Measurements from ENCODE around the gene HAUS3.

HAUS3 gene, protein sequence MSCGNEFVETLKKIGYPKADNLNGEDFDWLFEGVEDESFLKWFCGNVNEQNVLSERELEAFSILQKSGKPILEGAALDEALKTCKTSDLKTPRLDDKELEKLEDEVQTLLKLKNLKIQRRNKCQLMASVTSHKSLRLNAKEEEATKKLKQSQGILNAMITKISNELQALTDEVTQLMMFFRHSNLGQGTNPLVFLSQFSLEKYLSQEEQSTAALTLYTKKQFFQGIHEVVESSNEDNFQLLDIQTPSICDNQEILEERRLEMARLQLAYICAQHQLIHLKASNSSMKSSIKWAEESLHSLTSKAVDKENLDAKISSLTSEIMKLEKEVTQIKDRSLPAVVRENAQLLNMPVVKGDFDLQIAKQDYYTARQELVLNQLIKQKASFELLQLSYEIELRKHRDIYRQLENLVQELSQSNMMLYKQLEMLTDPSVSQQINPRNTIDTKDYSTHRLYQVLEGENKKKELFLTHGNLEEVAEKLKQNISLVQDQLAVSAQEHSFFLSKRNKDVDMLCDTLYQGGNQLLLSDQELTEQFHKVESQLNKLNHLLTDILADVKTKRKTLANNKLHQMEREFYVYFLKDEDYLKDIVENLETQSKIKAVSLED

DNA sequence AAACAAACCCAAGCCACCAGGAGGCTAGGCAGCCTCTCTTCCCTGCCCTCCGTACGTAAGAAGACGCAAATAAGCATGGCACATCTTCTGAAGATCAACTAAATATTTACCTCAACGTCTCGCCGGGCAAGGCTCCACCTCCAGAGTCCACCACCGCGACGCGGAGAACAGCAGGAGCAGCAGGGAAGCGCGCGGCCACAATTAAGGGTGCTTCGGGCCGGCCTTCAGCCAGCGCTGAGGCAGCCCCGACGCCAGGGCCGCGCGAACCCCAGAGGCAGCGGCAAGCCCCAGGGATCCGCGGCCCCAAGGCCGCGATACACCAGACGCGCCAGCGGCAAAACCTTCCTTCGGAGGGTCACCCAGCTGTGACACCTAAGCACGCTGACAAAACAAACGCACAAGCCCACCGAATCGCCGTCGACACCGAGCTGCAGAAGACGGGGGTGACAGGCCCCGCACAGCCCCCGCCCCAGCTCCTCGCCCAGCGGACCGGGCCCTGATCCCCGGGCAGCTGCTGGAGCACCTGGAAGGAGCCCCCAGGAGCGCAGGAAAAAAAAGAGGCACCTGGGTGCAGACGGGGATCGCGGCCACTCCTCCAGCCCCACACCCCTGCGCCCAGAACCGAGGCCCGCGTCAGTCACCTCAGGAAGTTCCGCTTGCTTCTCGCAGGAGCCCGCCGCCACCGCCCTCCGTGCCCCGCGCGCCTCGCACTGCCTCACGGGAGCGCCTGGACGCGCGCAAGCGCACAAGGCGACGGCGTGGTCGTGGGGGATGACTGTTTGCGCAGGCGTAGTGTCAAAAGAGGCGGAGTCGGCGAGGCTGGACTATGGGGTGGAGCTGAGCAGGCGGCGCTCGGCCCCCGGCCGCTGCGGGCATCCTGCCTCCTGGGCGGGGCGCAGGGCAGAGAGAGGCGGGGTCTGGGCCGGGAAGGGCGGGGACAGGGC is at the start of gene HAUS3, which contains the start of gene POLN:
TSS of gene HAUS3 (minus strand) at position 712 of the 944 bp plus-strand sequence. CDS start 1,175 bp downstream, outside the sequence.
TSS of gene POLN (minus strand) at position 712 of the 944 bp plus-strand sequence. CDS start 12,890 bp downstream, outside the sequence.
- FAIRE-seq = no peak

DNA sequence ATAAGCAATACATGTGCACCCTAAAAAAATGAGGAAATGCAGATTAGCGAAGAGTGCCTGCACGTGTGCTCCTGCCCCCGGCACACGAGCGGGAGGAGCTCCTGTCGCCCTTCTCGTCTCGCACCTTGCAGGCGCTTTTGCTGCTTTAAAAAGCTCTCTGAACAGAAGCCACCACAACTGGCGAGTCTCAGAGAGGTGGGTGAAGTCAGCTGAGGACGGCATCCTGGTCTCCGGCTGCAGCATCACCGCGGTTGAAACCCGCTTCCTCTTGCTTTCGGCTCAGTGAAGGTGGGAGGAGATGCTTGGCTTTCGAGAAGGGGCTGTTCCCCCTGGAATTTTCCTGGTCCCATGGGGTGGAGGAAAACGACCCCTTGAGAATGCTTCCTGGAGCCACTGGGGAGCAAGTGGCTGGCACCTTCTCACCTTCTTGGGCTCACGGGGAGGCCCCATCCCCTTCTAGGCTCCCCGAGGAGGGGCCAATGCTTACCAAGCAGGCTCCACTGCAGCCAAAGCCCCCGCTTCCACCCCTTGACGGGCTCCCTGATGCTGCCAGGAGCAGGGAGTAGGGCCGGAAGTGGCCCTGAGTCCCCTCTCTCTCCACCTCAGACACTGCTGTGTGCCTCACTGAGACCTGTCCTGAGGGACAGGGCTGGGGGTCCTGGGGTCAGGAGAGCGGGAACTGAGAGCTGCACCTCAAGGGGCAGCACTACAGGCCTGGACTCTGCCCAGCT is 49.2 kb upstream of the HAUS3 start:
- no peak for FAIRE-seq

DNA sequence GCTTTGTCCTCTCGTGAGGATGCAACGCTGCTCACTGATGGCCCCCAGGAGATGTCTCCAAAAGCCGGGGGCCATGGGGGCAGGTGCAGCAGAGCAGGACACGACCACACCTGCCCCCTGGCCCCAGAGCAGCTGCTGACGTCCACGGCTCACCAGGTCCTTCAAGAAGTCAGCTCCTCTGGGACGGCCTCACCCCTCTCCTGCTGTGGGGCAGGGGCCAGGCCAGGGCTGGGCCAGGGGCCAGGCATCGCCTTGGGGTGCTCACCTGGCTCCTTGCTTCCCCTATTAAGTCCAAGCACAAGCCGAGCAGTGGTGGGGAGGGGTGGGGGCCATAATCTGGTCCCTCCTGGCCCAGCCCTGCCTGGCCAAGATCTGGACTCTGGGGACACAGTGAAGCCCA is 48.6 kb upstream of the HAUS3 start:
- no peak for FAIRE-seq

DNA sequence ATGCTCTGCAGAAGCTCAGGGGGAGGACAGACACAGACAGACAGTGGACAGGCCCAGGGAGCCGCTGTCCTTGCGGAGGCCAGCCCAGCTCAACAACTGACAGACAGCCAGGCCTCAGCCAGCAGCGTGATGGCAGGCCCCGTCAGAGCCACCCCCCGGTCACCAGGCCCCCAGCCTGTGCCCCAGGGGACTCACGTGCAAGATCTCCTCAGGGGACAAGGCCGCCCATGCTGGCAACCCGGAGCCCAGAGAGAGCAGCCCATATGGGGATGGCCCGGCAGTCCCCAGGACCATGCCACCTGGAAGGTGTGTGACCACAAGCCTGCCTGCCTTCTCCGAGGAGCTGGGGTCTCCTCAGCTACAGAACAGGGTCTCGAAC is 48.0 kb upstream of the HAUS3 start:
- no peak for FAIRE-seq

DNA sequence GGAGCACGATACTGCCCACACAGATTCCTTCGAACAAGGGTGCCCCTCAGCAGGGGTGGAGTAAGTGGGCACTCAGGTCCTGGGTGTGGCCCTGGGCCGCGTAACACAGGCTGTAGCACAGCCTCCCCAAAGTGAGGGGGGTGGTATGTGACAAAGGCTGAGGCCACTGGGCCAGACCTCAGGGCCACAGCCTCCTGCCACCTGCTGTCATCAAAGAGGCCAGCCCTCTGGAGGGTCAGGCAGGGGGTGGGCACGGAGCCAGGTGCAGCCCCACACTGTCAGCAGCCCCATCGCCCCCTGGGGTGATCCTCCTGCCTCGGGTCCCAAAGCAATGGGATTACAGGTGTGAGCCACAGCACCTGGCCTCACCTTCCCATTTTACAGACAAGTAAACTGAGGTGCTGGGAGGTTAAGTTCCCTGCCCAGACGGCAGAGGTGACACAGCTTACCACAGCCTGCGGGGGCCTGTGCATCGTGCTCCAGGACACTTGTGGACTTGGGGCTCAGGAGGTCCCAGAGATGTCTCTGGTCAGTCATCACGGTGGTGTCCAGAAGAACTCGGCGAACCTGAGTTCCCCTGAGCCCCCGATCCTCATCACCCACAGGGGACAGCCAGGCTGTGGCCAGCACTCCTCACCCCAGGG is 47.5 kb upstream of the HAUS3 start:
- no peak for FAIRE-seq

DNA sequence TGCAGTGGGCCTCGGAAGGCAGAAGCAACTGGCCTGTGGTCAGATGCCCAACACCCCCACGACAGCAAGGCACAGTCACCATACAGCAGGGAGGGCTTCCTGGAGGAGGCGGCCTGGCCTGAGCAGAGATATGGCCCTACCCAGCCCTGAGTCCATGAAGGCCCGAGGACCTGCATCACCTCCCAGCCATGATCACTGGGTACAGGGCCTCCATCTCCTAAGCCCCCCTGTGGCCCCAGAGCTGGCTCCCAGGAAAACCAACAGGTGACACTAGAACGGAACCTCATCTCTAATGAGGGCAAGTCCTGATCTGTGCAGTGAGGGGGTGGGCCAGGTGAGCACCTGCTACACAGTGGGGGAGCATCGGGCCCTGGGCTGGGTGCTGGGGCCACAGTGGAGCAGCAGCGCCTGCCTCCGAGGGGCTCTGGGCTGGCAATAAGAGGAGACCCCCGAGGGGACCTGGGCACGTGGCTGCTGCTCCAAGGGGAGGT is 46.2 kb upstream of the HAUS3 start:
- no peak for FAIRE-seq

DNA sequence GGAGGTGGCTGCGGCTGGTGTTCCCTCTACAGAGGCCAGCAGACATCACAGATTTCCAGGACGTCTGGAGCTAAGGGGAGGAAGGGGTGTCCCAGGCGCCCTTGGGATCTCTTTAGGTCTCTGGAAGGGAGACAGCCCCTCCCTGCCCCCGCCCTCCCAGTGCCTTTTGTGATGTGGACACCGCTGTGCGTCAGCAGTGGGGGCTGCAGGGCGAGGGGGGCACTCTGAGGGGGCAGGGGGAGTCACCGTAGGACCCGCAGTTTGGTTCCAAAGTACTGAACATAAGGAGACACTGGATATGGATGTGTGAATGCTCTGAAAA is 45.6 kb upstream of the HAUS3 start:
- no peak for FAIRE-seq

DNA sequence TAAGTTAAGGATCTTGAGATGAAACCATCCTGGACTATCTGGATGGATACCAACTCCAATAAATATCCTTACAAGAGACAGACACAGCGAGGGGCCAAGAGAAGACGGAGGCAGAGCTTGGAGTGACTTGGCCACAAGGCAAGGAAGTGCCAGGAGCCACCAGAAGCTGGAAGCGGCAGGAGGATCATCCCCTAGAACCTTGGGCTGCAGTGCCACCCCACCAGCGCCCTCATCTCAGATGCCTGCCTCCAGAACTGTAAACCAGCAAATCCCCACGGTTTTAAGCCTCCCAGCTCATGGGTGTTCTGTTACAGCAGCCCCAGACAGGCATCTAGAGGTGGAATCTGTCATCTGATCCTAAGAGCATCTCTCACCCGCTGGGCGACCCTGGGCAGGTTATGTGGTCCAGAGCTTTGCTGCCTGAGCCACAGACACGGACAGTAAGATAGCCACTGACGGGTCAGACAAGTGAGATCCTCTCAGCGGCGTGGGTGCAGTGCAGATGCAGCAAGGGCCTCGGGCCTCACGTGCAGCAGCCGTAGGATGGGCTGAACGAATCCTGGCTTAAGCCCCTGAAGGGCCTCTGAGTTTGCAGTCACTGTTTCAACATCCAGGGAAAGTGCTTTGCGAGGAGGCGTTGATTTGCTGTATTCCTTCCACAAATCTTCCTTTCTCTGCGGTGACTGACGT is 45.1 kb upstream of the HAUS3 start:
- no peak for FAIRE-seq

DNA sequence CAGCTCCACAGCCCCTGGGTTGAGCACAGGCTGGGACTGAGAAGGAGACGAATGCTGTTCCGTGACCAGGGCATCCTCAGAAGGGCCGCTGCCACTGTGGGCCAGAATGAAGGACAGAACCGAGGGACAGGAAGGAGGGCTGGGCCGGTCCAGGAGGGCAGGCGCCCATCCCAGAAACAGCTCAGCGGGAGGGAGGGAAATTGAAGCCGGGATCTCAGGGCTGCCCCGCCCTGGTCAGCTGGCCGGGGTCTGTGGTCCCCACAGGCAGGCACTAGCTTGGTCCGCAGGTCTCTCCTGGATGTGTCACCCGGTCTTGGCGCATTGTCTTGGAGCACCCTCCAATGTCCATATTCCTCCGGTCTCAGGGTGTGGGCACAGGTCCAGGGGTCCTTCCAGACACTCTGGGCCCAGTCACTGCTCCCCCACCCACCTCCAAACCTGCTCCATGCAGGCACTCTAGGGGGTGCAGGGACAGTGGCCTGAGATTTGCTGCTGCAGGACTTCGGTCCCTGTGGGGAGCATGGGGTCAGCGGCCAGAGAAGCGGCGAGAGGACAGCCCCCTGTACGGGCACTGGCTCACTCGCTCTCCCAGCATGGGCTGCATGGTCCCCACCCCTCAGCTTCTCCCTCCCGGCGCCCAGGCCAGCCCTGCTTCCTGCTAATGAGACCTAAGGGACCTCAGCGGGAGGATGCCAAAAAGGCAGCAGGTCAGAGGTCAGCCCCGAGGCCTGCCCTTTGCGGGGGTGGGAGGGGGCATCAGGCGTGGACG is 43.9 kb upstream of the HAUS3 start:
- no peak for FAIRE-seq

DNA sequence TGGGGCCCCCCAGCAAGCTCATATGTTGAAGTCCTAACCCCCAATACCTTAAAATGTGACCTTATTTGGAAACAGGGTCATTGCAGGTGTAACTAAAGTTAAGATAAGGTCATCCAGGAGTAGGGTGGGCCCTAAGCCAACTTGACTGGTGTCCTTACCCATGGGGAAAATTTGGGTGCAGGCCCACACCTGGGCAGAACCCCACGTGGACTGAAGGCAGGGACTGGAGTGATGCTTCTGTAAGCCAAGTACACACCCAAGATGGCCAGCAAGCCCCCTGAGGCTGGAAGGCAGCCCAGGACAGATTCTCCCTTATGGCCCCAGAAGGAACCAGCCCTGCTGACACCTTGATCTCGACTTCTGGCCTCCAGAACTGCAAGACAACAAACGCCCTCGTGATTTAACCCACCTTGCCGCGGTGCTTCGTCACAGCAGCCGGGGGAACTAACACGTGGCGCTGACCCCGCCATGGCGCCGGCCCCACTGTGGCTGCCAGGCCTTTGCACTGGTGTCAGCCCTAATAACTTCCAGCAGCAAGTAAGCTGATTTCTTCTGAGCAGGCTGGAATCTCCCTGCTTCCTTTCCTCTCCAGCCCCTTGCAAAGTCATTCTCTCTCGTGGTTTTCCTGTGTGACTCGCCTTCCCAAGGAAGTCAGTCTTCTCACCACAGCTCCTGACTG is 43.2 kb upstream of the HAUS3 start:
- no peak for FAIRE-seq

DNA sequence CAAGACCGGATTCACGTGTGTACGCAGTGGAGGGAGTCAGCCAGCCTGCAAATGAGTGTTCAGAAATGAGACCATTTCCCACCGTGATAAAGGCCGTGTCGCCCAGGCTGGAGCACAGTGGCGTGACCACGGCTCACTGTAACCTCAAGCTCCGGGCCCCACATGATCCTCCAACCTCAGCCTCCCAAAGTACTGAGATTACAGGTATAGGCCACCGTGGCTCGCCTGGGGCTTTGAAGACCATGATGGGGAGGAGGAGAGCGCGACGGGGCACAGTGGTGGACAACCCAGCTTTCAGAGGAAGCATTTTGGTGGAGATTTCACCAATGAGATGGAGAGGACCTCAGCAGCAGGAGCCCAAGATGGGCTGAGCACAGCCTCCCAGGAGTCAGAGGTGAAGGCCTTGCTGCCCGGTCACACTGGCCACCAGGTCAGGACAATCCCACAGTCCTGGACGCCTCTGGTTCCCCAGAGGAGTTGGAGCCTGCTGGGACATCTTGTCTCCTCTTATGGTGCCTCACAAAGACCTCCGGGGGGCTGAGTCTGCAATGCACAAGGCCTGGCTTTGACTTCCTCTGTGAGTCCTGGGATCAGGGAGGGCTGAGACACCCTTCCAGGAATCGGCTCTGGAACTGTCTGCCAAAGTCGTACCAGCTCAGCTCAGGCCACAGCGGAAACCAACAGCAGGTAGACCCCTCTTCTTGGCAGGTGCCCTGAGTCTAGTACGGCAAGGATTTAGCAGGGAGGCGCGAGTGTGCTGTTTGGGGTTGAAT is 42.4 kb upstream of the HAUS3 start:
- FAIRE-seq = no peak

DNA sequence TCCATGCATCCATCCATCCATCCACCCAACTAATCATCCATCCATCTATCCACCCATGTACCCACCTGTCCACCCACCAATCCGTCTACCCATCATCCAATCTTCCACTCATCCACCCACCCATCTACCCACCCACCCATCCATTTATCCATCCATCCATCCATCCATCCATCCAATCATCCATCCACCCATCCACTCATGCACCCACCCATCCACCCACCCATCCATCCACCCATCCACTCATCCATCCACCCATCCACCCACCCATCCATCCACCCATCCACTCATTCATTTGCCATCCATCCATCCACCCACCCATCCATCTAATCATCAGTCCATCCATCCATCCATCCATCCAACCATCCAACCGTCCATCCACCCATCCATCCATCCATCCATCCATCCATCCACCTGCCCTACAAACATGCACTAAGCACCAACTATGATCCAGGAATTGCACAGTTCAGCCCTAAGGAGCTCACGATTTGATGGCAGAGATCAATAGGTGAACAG is 41.3 kb upstream of the HAUS3 start:
- FAIRE-seq = no peak

DNA sequence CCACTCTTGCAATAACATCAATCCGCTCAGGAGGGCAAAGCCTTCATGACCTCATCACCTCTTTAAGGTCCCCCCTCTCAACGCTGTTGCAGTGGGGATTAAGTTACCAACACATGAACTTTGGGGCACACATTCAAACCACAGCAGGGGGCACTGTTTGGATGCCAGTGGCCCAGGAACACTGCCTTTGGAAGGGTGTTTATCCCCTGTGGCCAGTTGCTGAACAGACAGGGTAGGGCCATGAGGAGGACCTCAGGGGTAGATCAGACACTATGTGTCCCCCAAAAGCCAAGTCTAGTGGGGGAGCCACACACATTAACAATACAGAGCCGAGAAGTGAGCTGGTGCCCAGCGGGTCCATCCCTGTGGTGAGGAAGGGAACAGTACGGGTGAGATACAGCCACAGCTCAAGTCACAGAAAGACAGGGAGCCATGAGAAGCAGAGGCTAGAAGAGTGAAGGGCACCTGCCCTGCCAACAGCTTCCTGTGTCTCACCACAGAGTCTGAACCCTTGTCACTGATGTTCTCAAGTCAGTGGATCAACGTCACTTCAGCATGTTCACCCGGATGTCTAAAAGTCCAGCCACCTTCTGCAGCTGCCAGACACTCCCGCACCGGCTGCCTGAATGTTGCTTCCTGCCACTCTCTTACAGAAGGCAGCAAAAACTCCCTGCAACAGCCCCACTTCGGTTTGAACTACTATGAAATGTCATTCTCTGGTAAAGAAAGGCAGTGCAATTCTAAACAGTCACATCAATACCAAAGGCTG is 39.8 kb upstream of the HAUS3 start:
- FAIRE-seq = no peak

DNA sequence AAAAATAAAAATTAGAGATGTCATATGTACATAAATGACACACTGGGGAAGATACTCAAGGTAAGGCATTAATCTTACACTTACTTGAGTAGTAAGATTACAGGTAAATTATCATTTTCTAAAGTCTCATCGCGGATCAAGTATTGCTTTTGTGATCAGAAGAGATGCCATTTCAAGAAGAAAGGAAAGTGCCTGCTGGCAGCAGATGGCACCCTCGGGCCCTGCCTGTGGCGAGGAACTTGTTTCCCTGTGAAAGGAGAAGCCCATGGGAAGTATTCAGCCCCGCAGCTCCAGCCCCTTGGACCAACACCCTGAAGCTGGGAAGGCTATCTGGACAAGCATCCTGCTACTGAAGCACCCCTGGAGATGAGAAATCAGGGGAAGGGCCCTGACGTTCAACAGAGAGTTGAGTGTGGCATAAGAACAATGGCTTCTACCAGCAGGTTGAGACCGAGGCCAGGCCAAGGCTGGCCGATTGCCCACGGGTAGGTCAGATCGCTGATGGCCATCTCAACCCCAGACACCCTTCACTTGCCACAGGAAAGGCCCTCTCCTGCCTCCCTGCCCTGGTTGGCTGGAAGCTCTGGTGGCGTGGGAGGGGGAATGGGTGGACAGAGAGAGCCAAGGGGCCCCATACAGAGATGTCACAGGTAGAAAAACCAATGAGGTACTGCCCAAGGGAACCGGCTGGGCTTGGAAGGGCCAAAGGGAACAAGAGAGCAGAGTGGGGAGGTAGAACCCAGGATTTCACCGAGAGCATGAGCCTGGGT is 38.8 kb upstream of the HAUS3 start:
- FAIRE-seq = no peak

DNA sequence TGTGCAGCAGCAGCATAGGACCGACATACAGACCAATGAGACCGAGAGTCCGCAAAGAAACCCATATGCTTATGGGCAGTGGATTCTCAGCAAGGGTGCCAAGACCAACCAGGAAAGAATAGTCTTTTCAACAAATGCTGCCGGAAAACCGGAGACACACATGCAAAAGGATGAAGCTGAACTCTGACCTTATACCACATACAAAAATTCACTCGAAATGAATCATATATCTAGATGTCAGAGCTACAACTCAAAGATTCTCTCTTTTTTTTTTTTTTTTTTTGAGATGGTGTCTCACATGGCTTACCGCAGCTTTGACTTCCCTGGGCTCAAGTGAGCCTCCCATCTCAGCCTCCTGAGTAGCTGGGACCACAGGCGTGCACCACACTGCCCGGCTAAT is 36.0 kb upstream of the HAUS3 start:
- no peak for FAIRE-seq

DNA sequence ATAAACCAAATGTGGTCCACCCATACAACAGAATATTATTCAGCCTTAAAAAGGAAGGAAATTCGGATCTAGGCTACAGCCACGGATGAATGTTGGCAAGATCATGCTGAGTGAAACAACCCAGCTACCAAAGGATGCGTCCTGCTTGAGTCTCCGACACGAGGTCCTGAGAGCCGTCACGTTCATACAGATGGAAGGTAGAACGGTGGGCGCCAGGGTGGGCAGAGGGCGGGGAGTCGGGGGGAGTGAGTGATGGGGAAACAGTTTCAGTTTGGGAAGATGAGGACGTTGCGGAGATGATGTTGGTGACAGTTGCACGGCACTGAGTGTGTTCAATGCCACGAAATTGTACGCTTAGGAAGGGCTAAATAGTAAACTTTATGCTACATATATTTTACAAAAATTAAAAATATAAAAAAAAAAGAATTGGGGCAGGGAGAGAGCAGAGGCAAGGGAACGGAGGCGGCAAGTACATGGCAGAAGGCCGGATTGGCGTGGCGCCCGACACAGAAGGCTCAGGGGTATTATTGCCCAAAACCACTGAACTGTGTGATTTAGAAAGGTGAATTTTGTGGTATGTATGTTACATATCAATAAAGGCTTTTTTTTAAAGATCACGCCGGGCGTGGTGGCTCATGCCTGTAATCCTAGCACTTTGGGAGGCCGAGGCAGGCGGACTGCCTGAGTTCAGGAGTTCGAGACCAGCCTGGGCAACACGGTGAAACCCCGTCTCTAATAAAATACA is 34.8 kb upstream of the HAUS3 start:
- FAIRE-seq = no peak
